Measurements from ENCODE around the gene TRIM5. TPM values are rescaled to one million over a fixed set of nuclear protein-coding genes. Genes with fewer than 3 reads are reported as not detected.

Gene TRIM5
- total RNA-seq, 1 experiment from 2014 or later, result 21.9 TPM

DNA sequence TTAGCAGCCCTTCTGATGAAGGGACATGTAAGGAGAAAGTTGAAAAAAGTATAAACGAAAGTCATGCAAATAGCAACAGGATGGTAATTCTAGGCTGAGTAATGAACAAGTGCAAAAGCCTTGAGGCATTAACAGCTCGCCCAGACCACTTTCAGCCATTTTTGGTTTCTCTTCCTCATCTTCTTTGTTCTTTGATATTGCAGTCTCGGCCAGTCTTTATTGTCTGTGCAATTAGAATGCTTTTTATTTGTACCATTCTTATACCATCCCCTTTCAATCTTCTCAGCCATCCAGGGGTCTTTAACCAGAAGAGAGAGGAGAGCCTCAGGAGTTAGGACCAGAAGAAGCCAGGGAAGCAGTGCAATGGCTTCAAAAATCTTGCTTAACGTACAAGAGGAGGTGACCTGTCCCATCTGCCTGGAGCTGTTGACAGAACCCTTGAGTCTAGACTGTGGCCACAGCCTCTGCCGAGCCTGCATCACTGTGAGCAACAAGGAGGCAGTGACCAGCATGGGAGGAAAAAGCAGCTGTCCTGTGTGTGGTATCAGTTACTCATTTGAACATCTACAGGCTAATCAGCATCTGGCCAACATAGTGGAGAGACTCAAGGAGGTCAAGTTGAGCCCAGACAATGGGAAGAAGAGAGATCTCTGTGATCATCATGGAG, 52.8 kb downstream of the TRIM5 start:
- intact Hi-C loops (cut with micrococcal nuclease; ENCODE audit: unreplicated experiment), result no loop called here
- ChIA-PET POLR2A (no interaction called here), CTCF (no interaction called here)
- H3K4me3 ChIP-seq (ENCODE audit: low read depth, low read length), result no peak overlapping the region
- Mint-ChIP-seq H3K4me3 (ENCODE audit: unreplicated experiment) (no peak overlapping the region), H3K36me3 (ENCODE audit: insufficient read depth, unreplicated experiment) (peaks cover 4% of the 10 kb centered on the region), H3K9me3 (ENCODE audit: unreplicated experiment) (peaks cover 9% of the 10 kb centered on the region), H3K27ac (ENCODE audit: unreplicated experiment) (no peak overlapping the region), H3K4me1 (ENCODE audit: low read depth, unreplicated experiment) (no peaks in the 10 kb centered on the region), H3K27me3 (ENCODE audit: insufficient read depth, unreplicated experiment) (no peaks in the 10 kb centered on the region)
- H3K9me3 ChIP-seq, result no peaks in the 10 kb centered on the region
- no peak for DNase-seq
- H3K27me3 ChIP-seq (replicated peaks; ENCODE audit: control insufficient read depth, insufficient read depth, low read length), result no peaks in the 10 kb centered on the region
- no TSS peak for BruUV-seq (replicated peaks)
- TF ChIP-seq CTCF (IDR thresholded peaks at IDR 0.05; ENCODE audit: insufficient read depth in 1 of 2, low read depth in 1 of 2, low read length in 1 of 2, severe bottlenecking in 1 of 2, unreplicated experiment in 1 of 2), result no peak
- H3K4me1 ChIP-seq, result no peaks in the 10 kb centered on the region
- H3K36me3 ChIP-seq (ENCODE audit: control insufficient read depth, insufficient read depth, low read length), result no peaks in the 10 kb centered on the region

DNA sequence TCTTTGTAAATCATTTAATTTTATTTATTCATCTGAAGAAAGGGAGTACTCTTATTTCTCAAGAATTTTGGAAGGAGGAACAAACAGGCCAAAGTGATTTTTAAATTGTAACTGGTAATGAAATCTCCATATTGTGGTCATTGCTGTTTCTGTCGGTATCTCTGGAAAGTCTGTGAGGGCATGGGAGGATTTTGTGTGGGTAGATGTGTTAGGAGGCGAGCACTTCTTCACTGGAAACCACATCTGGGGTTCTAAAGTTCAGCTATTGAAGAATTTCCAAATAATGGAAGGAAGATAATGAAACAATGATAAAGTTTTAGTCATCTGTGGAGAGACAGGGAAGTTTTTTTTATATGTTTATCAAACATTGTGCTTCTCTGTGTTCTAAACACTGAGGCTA, 53.5 kb downstream of the TRIM5 start:
- Histone ChIP-seq H3K36me3 (ENCODE audit: control insufficient read depth, insufficient read depth, low read length) (no peaks in the 10 kb centered on the region), H3K9me3 (no peaks in the 10 kb centered on the region), H3K27me3 (replicated peaks; ENCODE audit: control insufficient read depth, insufficient read depth, low read length) (no peaks in the 10 kb centered on the region), H3K4me1 (no peaks in the 10 kb centered on the region), H3K4me3 (ENCODE audit: low read depth, low read length) (no peak overlapping the region)
- BruUV-seq (replicated peaks), result no TSS peak
- TF ChIP-seq CTCF (IDR thresholded peaks at IDR 0.05; ENCODE audit: insufficient read depth in 1 of 2, low read depth in 1 of 2, low read length in 1 of 2, severe bottlenecking in 1 of 2, unreplicated experiment in 1 of 2), result no peak
- H3K4me3 Mint-ChIP-seq (ENCODE audit: unreplicated experiment), result no peak overlapping the region
- no peak for DNase-seq
- peaks cover 4% of the 10 kb centered on the region for H3K36me3 Mint-ChIP-seq (ENCODE audit: insufficient read depth, unreplicated experiment)
- no peaks in the 10 kb centered on the region for H3K27me3 Mint-ChIP-seq (ENCODE audit: insufficient read depth, unreplicated experiment)
- intact Hi-C loops (cut with micrococcal nuclease; ENCODE audit: unreplicated experiment), result no loop called here
- H3K27ac Mint-ChIP-seq (ENCODE audit: unreplicated experiment), result no peak overlapping the region
- ChIA-PET POLR2A (no interaction called here), CTCF (no interaction called here)
- H3K9me3 Mint-ChIP-seq (ENCODE audit: unreplicated experiment), result peaks cover 9% of the 10 kb centered on the region
- no peaks in the 10 kb centered on the region for H3K4me1 Mint-ChIP-seq (ENCODE audit: low read depth, unreplicated experiment)

DNA sequence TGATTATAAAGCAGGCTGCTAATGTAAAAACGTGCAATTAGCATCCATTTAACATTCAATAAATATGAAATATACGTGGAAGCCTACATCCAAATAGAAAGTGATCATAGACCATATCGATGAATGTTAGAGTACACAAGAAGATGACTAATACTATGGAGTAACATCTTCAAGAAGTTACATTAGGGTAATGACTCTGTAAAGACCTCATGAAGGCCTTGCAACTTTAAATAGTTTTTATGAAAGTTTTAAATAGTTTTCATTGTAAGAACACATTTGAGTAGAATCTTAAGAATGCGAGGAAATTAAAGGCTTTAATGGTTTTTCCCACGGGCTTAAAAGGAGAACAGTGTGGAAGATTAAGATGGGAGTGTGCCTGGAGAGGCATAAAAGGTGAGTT, 58.7 kb downstream of the TRIM5 start:
- DNase-seq, result no peak
- Mint-ChIP-seq H3K4me1 (ENCODE audit: low read depth, unreplicated experiment) (peaks cover 26% of the 10 kb centered on the region), H3K27me3 (ENCODE audit: insufficient read depth, unreplicated experiment) (no peaks in the 10 kb centered on the region), H3K9me3 (ENCODE audit: unreplicated experiment) (peaks cover 9% of the 10 kb centered on the region), H3K36me3 (ENCODE audit: insufficient read depth, unreplicated experiment) (no peaks in the 10 kb centered on the region), H3K27ac (ENCODE audit: unreplicated experiment) (peak overlapping the region; percentile 76), H3K4me3 (ENCODE audit: unreplicated experiment) (peak overlapping the region; percentile 75)
- TF ChIP-seq CTCF (IDR thresholded peaks at IDR 0.05; ENCODE audit: insufficient read depth in 1 of 2, low read depth in 1 of 2, low read length in 1 of 2, severe bottlenecking in 1 of 2, unreplicated experiment in 1 of 2), result no peak
- no peaks in the 10 kb centered on the region for H3K27me3 ChIP-seq (replicated peaks; ENCODE audit: control insufficient read depth, insufficient read depth, low read length)
- CTCF ChIA-PET, result no interaction called here
- no peaks in the 10 kb centered on the region for H3K9me3 ChIP-seq
- no TSS peak for BruUV-seq (replicated peaks)
- no peaks in the 10 kb centered on the region for H3K36me3 ChIP-seq (ENCODE audit: control insufficient read depth, insufficient read depth, low read length)
- POLR2A ChIA-PET, result no interaction called here
- intact Hi-C loops (cut with micrococcal nuclease; ENCODE audit: unreplicated experiment), result no loop called here
- no peak overlapping the region for H3K4me3 ChIP-seq (ENCODE audit: low read depth, low read length)
- H3K4me1 ChIP-seq, result peaks cover 40% of the 10 kb centered on the region
